Measurements from ENCODE around the gene ATP23.
A peak's percentile ranks its signal among the peaks of the same experiment; 100 is the strongest.

Gene ATP23, protein sequence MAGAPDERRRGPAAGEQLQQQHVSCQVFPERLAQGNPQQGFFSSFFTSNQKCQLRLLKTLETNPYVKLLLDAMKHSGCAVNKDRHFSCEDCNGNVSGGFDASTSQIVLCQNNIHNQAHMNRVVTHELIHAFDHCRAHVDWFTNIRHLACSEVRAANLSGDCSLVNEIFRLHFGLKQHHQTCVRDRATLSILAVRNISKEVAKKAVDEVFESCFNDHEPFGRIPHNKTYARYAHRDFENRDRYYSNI

DNA sequence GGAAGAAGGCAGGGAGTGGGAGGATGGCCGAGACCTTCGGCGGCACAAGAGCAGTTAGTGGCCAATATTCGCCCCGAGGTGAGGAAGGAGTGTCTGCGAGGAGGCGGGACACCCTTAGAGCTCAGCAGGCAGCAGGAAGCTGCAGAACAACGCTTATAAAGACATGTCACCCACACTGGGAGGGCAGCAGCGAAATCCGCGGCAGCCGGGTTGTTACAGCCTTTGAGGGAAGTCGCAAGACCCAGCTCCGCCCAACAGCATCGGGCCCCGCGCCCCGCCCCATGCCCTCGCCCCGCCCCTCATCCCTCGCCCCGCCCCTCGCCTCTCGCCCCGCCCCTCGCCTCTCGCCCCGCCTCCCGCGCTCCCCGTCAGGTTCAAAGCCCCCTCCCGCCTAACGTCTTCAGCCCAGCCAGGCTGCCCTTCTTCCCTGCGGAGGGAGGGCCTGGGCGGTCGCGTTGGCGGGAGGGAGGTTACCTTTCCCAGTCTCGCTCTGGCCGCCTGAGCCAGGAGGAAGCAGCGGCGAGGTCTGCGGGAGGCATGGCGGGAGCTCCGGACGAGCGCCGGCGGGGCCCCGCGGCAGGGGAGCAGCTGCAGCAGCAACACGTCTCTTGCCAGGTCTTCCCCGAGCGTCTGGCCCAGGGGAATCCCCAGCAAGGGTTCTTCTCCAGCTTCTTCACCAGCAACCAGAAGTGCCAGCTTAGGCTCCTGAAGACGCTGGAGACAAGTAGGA lies at the start of gene ATP23:
Gene ATP23, plus strand, starts transcription at position 403 of the 730 bp plus-strand sequence. Its CDS starts 135 bp downstream, at position 538.
- peak; percentile 92 to 93 for DNase-seq

DNA sequence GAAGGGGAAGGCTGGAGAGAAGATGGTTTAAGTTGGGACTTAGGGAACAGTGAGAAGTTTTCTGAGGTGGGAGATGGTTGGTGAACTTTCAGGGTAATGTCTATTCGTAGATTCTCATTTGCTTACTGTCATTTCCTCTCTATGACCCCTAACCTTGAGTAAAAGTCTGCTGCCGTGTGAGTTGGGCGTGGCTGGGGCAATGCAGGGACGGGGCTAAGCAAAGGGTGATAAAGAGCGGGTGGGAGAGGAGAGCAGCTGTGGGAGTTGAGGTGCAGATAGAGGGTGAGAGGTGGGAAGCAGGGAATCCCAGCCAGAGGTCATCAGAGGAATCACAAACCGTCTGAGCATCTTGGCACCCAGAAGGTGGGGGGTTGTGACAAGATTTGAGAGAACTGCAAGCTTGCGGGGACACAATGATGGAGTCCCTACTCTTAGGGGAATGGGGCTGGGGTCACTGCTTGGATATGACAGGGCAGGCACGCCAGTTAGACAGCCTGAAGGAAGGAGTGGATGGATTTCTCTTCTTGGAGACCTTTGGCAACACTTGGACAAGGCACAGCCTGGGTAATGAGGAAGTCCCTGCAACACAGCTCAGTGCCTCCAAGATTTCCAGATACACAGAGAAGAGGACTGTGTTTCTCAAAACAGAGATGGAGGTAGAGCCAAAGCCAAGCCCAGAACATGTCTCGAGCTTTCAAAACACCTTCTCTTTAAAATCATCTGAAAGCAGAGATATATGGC lies 49.0 kb upstream of the ATP23 start:
- DNase-seq, result no peak

DNA sequence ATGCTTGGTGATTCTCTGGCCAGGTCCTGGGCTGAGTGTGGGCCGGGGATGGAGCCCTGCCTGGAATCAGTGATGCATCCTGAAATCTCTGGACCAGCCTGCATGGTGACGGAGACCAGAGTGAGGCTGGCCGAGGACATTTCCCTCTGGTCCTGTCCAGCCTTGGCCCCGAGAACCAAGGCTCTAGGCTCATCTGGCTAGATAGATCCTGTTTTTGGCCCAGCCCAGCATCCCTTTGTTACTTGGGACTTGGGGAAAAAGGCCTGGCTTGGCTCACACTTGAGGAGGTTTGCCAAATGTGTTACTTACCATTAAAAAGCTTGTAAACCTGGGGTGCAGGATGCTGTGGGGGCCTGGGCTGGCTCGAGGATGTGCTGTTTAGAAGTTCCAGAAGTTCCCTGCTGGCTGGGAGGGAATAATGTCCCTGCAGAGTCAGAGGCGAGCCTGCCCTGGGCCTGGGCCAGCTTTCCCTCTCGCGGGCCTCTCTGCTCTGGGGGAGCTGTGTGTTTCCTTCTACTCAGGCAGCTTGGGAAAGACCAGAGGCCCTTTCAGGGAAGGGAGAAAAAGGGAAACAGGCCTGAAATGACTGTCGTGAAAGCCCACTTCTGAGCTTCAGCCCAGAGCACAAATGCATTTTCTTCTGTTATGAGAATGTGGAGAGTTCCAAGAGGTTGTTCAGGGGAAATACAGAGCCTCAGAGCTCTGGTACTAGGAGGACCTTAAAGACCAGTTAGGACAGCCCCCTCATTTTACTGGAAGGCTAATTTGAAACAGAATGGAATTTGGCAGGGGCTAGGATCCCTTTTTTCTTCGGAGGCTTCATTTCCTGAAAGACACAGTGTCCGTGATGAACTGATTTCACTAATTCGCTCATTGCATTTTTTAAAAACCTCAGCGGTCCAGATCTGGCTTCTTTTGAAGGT lies 47.7 kb upstream of the ATP23 start:
- DNase-seq, result peak; percentile 67 to 81

GRCh38 chr12:57894399-57895292 lies 46.7 kb upstream of the ATP23 start:
- DNase-seq, result peak; percentile 51 to 83

DNA sequence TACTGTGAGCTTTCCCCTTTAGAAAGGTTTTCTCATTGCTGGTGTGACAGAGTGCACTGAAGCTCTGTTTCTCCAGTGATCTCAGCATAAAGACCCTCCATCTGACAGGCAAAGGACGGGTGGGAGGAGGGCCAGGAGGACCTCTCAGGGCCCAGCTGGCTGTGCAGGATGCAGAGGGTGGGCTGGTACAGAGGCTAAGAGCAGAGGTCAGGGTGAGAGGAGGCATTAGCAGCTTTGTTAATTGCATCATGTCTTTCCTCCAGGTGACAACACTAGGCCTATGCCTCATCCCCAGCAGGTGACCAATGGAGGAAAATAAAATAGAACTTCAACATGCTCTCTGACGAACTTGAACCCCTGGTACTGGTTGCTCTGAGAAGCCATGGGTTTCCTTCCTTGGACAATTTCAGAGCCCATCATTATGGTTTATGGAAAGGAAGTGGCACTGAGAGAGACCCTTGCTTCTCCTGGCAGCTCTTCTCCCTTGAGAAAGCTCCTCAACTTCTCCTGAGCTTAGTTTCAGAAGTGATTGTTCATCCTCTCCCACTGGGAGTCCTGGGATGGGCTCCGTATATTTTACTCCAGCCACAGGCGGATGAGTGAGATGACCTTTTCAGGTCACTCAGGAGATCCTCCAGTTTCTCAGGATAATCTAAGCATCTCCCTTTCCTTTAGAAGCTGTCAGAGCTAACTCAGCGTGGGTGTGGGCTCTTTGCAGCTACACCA lies 45.8 kb upstream of the ATP23 start:
- no peak for DNase-seq

- DNase-seq, result peak in 1 of 2 experiments; percentile 17
These were observed 45.3 kb upstream of the ATP23 start for GRCh38 chr12:57896115-57896433.

GRCh38 chr12:57896434-57897201 lies 44.7 kb upstream of the ATP23 start:
- DNase-seq, result peak; percentile 66 to 77

DNA sequence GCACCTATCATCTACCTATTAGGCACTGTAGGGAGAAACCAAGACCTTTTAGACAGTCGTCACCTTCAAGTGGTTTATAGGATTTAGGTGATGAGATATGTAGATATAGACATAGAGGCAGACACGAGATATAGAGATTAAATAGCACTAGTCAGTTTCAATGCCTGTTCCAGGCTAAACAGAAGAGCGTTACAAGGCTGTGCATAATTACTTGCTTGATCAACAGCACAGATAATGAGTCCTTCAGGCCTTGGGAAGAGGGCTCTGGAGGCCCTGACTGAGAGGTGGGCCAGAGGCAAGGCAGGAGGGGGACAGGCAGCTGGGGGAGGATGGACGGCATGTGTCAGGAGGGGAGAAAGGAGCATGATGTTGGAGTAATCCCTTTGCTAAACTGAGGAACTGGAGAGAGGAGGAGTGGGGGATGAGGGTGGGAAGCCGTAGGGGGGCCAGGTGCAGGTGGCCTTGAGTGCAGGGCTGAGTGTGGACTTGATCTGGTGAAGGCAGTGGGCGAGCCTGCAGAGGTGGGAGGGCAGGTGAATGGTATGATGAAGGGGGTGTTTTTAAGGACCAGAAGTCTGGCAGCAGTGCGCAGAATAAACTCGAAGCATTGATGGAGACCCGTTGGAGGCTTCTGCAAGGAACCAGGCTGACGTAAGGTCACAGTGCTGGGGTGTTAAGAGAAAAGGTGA lies 43.9 kb upstream of the ATP23 start:
- peak in 1 of 2 experiments; percentile 49 for DNase-seq

DNA sequence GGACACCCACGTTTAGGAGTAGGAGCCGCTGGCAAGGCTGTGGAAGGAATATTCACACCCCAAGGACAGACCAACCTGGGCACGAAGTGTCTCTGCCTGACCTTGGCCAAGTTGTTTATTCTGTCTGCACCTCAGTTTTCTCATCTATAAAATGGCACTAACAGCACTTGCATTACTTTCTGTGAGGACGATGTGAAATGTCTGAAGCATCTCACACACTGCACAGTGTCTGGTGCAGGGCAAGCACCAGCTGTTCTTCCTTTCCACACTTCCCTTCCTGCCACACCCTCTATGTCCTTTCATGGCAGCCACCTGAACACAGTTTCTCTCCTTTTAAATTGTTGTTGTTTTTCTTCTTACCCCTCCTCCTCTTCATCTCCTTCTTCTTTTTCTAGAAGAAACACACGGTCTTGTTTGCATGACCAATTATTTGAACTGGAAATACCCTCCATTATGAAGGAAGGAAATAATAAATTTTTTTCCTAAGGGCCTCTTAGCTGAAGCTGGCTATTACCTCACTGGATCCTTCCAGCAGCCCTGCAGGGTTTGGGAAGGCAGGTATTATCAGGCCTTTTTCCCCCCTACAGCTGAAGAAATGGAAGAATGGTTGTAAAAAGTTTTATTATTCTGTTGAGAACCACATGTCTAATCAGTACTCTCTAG lies 42.9 kb upstream of the ATP23 start:
- peak in 1 of 2 experiments; percentile 23 for DNase-seq

DNA sequence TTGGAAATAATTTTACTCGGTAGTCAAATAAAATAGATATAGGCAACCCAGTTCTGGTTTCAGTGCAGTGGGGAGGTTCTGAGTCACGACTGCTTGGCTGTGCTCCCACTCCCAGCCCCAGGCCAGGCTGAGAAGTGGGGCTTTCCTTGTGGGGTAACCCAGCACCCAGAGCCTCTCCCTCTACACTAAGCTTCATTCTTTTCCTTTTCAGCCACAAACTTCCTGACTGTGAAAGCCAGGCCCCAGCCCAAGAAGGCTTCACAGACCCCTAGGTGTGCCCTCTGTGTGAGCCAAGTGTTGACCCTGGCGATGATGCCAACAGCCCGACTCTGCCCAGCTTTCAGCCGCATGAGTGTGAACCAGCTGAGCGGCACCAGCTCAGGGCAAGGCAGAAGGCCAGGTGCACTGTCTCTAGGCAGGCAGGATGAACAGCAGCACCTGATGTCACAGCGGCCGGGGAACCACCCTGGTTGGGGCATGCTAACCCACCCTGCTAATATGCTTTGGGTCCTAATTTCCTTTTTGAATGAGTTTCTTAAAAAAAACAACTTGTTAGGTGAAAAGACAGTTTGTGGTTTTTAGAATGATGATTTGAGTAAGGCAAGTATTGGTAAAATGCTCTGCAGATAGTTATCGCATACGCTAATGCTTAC lies 42.2 kb upstream of the ATP23 start:
- DNase-seq, result peak; percentile 34 to 72

DNA sequence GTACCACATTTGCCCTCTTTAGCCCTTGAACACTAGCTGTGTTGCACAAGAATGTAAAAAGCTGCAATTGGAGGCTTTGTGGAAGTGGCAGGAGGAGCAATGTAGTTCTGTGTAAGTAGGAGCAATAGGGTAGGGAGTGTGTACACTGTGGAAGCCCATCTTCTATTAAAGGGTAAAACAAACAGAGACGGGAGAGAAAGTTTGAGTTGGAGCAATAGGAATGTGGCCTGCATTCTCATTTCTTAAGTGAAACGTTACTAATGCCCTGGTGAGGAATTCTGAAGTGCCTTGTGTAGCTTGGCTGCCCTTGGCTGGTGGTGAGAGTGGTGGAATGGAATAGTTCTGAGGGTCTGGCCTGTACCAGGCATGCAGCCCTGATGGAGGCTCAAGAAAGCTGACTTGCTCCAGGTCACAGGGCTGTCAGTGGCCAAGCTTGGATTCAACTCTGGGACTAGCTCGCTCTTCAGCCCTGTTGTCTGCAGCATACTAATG lies 38.8 kb upstream of the ATP23 start:
- no peak for DNase-seq

GRCh38 chr12:57904426-57904825 lies 36.9 kb upstream of the ATP23 start:
- DNase-seq, result no peak

- DNase-seq, result peak; percentile 94
These were observed 36.2 kb upstream of the ATP23 start for GRCh38 chr12:57904848-57905811.

DNA sequence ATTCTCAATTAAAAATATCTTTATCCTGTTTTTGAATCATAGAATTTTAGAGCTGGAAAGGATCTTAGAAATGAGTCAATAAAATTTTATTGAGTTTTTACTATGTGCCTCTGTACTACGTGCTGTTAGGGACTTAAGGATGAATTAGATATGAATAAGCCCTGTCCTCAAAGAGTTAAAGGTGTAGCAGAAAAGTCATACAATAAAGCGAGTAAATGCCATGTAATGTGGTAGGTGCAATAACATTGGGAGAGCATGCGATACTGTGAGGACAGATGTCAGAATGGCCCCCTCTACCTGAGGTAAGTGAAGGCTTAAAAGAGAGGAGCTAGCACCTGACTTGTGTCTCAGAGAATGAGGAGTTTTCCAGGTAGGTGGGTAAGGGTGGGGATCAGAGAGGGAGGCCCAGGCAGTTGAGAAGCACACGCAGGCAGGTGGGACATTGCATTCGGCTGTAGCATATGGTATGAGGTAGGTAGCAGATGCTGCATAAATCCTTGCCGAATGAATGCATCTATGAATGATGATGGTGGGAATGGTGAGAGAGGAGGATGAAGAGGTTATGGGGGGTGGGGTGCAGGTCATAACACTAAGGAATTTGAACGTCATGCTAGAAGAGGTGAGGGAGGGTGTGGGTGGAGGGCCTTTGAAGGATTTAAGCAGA lies 35.4 kb upstream of the ATP23 start:
- no peak for DNase-seq

DNA sequence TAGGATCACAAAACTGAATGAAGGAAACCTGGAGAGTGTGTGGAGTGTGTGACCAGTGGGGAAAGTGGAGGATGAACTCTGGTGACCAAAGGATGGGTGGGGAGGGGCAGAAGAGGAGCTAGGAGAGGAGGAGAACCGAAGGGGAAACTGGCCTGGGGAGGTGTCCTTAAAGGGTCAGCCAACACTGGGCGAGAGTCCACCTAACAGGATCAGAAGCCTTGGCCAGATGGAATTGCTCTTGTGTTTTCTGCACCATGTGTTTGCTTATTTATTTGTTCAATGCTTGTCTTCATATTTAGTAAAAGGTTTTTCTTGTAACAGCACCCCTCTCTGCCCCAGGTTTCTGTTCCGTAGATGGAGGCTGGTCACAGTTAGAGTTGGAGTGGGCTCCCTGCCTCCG lies 34.5 kb upstream of the ATP23 start:
- DNase-seq, result no peak

DNA sequence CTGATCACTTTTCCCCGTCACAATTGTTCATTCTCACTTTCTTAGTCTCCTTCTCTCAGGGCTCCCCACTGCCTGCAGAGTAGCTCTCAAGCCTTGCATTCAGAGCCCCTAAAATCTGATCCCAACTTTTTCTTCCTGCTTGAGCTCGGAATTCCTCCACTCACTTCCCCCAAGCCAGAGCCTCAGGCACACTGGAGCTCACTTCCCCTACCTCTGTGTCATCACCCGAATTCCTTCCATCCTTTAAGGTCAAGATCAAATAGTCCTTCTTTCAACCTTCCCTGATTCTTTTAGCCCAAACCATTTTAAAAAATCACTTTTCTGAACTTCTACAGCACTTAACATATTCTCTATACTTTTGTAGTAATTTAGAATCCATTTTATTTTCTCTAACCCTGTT lies 34.1 kb upstream of the ATP23 start:
- no peak for DNase-seq
